GM19397 (cell line): Measurements from ENCODE around the gene GCC2.
"Not testable (repeated sequence)": the region's sequence is repeated elsewhere in the genome, so short reads cannot be mapped to it uniquely, and the experiment has no call there.

Source experiments
- ATAC-seq: cut with Tn5 transposase; IDR thresholded peaks from one replicate; pipeline ENCODE4 v1.9.1; 2021; ENCODE audit warnings: mild to moderate bottlenecking, moderate library complexity; ENCODE audit not compliant: unreplicated experiment

GCC2 gene

DNA sequence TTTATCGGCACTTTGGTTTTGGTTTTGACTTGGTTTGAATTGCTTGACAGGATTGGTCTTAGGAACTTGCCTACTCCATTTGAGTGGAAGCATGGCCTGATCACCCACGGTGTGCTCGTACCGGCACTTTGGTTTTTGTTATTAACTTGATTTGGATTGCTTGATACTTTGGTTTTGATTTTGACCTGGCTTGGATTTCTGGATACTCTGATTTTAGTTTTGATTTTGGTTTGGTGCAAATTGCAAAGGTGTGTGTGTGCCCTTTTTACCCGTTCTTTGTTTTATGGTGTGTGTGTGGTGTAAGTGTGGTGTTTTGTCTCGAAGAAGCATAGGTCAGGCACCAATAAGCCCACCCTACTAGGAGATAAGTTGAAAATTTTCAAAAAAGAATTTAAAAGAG is 75.7 kb downstream of the GCC2 start:
- ATAC-seq: not testable (repeated sequence)

DNA sequence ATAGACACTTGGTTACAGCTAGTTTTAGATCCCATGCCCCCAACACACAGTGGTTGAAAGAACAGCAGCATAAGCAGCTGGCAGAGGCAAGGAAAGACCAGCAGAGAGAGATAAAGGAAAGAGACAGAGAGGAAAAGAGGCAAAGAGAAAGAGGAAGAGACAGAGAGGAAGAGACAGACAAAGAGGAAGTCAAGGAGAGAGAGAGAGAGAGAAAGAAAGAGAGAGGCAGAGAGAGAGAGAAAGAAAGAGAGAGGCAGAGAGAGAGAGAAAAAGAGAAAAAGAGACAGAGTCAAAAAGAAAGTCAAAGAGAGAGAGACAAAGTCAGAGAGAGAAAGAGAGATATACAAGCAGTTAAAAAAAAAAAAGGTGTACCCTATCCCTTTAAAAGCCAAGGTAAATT is 76.3 kb downstream of the GCC2 start:
- ATAC-seq: not testable (repeated sequence)

DNA sequence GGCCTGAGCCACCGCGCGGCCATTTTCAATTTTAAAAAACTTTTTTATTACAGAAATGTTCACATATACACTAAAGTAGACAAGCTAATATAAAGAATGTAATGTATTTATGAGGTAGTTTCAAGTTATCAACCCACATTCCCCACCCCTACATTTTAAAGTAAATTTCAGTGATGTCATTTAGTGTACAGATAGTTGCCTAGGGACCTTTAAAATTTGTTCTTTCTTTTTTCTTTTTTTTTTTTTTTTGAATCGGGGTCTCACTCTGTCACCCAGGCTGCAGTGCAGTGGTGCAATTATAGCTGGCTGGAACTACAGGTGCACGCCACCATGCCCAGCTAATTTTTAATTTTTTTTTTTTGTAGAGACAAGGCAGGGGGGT is 82.7 kb downstream of the GCC2 start:
- no peak for ATAC-seq

DNA sequence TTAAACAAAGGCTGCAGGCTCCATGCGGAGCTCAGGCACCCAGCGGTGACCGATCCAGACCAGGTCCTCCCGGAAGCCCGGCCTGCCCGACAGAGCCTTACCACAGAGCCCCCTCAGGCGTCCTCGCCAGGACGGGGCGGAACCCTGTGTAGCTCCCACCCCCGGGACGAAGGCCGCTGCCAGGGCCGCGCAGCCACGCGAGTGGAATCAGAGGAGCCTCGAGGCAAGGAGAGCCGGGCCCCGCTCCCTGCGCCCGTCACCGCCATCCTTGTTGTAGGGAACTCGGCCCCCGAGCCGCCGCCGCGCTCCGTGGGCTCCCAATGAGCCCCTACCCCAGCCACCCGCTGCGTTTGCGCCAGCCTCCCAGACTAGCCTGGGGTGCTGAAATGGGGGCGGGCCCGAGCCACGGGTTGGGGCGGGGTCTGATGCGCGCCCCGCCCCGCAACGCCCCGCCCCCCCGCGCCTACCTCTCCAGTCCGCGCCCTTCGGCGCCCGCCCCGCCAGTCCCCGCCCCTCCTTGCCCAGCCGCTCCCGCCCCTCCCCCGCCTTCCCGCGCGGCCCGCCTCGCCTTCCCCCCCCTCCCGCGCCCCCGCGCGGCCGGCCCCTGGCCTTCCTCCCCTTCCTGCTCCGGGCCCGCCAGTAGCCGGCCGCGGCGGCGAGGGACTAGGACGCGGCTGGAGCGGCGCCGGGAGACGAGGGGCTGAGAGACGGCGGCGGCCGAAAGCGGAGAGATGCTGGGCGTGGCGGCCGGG is 85.0 kb downstream of the GCC2 start, which contains the start of gene LIMS1:
Gene LIMS1, plus strand, starts transcription at position 639 of the 752 bp plus-strand sequence. Its CDS starts 93 bp downstream, at position 732.
- ATAC-seq: peak; percentile 83

DNA sequence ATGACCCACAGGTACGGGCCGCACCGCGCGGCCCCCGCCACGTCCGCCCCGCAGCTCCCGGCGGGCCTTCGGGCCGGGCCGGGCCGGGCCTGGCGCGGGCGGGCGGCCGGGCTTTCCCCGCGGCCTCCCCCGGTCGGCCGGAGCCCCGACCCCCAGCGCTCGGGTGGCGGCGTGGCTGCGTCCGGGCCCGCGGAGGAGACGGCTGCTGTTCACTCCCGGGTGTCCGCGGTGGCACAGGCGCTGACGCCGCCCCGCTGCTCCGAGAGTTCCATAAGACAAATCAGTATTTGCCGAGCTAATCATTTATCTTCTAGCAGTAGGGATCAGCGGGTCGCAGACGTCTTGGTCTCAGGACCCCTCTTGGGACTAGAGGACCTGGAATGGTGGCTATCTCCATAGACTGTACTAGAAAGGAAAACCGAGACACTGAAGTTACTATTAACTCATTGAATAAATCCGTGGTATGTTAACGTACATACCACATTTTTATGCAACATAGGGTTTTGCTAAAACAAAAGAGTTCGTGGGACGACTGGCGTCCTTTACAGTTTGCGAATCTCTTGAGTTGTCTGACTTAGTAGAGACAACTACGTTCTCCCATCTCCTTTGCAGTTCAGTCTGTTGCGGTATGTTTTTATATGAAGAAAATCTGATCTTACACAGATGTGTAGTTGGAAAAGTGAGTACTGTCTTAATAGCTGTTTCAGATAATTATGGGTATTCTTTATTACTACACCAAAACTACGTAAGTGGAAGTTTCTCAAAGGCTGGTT is 85.8 kb downstream of the GCC2 start:
- ATAC-seq: peak; percentile 39

DNA sequence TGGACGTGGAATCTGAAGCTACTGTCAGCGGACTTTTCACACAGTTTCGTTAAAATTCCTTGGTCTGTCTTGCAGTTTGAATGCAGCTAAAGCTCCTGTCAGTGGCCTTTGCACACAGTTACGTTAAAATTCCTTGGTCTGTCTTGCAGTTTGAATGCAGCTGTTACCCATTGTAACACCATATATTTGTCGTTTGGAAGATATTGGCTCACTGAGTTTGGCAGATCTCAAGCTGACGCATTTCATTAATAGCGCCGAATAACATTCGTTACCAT is 86.3 kb downstream of the GCC2 start:
- no peak for ATAC-seq

DNA sequence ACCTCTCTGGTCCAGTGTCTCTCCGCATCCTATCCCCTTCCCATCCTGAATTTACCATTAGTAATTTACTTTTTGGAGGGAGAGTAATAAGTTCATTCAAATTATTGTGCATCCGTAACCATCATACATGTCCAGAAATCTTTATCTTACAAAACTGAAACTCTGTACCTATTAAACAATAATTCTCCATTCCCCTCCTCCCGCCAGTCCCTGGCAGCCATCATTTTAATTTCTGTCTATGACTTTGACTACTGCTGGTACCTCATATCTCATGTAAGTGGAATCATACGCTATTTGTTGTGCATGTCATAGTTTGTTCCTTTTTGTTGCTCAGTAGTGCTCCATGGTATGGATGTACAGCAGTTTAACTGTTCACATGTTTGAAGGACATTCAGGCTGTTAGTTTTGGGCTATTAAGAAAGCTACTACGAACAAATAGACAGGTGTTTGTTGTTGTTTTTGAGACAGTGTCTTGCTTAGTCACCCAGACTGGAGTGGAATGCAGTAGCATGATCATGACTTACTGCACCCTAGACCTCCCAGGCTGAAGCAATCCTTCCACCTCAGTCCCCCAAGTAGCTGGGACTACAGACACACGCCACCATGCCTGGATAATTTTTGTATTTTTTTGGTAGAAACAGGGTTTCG is 87.3 kb downstream of the GCC2 start:
- no peak for ATAC-seq

DNA sequence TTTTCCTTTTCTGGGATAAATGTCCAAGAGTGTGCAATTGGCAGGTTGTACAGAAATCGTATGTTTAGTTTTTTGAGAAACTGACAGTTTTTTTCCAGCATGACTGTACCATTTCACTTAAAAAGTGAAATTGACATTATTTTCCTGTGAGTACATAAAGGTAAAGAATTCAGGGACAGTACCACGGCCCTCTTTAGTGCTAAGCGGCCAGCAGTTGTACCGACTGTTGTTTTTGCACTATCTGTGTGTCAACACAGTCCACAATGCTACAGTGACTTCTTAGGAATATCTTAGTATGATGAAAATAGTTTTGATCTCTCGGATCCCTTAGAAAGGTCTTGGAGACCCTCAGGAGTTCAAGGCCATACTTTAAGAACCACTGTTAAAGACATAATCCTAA is 87.9 kb downstream of the GCC2 start:
- ATAC-seq: no peak

DNA sequence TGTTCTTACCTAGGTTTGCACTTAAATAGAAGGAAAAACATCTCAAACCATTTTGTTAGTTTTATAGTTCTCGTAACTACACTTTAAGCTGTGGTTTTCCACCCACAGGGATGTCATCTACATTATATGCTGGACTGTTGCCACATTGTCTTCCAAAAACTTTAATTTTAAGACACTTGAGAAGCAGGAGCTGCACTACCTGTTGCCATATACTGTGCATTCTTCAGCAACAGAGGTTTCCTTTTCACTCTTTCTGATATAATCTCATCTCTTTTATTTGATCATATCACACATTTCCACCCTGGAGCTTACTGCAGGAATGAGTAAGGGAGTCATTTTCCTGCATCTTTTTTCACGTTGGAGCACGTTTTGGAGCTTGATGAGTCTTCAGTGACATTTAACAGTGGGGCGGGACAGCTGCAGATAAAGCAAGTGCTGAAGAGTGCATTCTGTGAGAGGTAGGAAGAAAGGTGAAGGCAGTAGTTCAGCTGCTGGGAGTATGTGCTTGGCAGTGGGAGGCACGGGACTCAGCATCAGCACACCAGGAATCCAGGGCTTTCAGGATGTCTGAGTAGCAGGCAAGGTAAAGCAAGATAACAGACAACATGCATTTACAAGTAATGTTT is 89.1 kb downstream of the GCC2 start:
- no peak for ATAC-seq

DNA sequence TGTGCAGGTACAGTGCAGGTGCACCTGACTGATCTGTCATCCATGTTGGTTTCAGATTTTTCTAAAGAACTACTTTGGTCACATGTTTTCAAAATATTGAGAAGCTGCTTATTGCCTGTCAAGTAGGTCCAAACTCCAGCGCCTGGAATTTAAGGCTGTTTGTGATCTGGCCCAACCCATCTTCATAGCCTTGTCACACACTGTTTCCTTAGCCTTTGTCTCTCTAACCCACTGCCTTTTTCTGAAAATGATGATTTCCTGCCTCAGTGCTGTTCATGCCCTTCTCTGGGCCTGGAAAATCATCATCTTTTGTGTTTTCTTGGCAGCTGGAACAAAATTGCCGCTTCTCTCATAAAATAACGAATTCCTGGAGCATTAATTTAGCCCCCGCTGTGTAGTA is 92.4 kb downstream of the GCC2 start:
- no peak for ATAC-seq

DNA sequence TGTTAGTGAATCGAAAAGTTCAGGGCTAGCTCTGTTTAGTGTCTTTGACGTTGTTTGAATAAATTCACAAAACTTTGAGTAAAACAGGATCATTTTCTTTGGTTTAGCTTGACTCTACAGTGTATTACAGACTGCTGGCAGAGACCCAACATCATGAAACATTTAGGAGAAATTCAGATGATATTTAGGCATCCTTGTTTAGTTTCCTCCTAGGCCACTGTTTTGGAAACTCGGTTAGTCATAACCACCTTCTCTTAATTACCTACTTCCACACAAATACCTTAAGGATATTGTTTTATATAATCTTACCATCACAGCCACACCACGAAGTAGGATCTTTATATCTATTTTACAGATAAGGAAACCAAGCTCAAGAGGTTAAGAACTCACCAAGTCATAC is 93.1 kb downstream of the GCC2 start:
- ATAC-seq: no peak

DNA sequence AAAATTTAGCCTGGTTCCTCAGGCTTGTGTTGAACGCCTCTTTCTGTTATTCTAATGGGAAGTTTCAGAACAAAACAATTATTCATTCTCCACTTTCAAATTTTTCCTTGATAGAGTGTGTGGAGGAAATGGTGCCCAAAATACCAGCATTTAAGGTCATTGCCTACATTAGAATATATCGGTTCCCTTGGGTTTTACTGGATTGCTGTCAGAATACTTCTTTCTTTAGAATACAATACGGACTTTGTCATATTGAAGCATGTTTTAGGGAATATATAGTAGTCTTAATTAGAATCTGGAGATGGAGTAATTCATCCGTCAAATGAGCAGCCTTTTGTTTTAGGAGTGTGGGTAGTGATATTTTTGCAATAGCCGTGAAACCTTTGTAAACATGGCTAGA is 98.6 kb downstream of the GCC2 start:
- ATAC-seq: no peak

DNA sequence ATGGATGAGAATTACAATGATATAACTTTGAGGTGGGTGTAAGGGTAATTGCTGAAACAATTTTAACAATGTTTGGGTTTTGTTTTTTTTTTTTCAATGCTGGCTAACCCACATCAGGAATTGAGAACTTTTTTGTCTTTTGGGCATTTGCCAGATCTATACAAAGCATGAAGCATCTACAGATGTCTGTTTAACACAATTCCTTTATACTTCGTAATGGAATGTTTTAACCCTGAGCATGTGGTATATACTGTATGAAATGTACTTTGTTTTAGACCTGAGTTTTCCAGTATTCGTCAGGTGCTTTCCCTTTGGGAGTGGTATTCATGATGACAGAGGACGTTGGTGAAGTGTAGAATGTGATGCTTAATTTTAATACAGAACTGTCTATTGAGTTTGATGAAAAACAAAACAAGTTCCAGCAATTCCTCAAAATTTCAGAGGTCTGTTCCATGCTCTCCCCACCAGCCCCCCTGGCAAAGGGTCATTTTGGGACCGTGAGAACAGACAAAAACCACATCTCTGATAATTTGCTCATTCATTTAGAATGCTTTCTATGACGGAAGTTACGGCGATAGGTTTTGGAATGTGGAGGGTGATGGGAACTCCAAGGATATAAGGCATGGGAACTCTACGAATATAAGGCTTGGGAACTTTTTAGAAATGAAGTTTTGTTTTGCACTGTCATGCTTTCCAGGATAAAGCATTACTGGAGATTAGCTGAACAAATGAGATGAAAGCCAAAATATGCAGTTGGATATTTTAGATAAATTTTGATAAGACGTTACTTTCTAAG is 99.4 kb downstream of the GCC2 start:
- no peak for ATAC-seq

DNA sequence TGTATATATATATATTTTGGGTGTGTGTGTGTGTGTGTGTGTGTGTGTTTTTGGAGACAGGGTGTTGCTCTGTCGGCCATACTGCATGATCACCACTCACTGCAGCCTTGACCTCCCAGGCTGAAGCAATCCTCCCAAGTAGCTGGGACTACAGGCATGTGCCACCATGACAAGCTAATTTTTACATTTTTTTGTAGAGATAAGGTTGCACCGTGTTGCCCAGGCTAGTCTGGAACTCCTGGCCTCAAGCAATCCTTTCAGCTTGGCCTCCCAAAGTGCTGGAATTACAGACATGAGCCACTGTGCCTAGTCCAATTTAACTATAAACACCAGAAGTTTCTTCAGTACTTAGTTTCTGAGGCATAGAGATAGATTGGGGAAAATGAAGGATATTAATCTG is 103.6 kb downstream of the GCC2 start:
- ATAC-seq: no peak

DNA sequence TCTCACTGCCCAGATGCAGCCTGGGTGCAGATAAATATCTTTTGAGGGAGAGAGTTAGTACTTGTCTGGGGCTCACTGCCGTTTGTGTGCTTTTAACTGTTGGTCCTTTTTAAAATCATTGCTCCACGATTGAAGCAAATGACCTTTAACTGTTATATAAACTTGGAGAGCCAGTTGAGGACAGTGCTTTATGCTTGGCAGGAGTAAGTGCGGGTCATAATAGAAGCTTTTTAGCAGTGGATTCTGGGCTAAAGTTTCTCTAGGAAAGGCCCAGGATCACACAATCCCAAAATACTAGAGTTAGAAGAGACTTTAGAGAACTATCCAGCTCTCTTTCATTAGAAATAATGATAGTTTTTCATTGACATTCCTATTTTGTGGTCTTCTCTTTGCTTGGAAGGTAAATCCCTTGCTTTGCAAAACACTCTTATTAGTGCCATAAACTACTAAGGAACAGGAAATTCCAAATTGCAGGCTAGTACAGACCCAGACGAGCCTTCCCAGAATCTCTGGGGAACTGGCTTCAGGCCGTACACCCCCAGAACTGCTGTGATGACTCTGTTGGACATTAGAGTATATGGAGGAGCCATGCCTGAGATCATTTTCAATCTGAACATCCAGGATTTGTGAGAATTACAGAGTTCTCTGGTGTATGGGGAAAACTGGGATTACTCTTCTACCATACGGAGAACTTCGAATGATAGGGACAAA is 104.4 kb downstream of the GCC2 start:
- no peak for ATAC-seq

DNA sequence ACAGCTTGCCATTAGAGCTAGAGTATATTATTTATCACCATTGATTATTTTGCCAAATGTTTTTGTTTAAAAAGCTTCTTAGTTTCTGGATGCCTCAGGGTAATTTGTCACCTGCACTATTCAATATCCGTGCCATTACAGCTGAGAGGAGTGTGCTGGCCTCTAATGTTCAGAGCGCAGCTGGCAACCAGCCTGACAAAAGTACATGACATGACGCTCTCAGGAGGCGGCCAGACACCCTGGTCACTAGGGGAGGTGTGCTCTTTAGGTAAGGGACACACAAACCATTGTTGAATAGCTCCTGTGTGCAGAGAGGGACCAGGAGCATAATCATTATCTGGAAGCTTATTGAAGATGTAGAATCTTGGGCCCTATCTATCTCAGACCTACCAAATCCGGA is 105.5 kb downstream of the GCC2 start:
- no peak for ATAC-seq

DNA sequence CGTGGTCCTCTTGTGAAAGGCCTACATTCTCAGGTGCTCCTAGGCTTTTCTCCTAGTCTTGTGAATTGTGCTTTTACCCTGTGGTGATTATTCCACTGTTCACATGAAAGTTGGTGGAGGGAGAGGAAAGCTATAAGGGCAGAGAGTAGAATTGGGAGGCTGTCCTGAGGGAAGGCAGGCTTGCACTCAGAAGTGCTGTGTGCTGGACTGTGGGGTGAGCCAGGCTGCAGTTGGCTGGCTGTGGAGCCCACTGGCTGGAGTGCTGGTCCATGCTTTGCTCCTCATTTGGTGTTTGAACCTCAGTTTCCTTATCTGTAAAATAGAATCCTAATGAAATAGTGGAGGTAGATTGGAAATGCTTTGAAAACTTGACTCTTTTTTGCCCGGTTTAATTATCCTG is 106.6 kb downstream of the GCC2 start:
- no peak for ATAC-seq

DNA sequence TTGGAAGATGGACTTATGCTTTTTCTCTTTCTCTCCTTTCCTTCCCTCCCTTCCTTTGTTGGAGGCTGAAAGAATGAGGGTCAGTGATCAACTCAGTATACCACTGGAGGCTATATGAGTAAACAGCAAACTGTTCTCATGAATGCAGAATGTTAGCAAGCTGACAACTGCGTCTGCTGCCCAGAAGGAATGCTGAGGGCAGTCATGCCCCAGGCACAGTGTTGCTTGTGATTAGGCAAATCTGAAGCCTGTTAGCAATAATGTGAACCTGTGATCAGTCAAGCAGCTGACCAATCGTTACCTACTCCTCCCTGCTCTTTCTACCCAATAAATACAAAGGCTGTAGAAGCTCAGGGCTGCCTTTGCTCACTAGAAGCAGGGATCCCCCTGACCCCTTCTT is 107.6 kb downstream of the GCC2 start:
- ATAC-seq: not testable (repeated sequence)
